Duodenal mucosa (tissue), 2 donors: ENCODE results near the gene CTSZ.
"Not testable (repeated sequence)": the region's sequence is repeated elsewhere in the genome, so short reads cannot be mapped to it uniquely, and the experiment has no call there.

Experiments
- H3K27ac ChIP-seq: one replicate; pipeline ENCODE4 v1.7.0; 2013; ENCODE audit warnings: low read depth, low read length
- H3K27me3 ChIP-seq, 2 donors: one replicate each; pipeline ENCODE4 v1.7.0; 2013; ENCODE audit warnings: low read length in 2 of 2, control low read depth in 1 of 2; ENCODE audit not compliant: insufficient read depth in 2 of 2, control insufficient read depth in 1 of 2
- H3K36me3 ChIP-seq, 2 donors: one replicate each; pipeline ENCODE4 v1.7.0; 2013; ENCODE audit warnings: low read length in 2 of 2, control low read depth in 1 of 2; ENCODE audit not compliant: insufficient read depth in 2 of 2, control insufficient read depth in 1 of 2
- H3K4me1 ChIP-seq, 2 donors: one replicate each; pipeline ENCODE4 v1.7.0; 2013; ENCODE audit warnings: low read length in 2 of 2, control low read depth in 1 of 2; ENCODE audit not compliant: insufficient read depth in 2 of 2, control insufficient read depth in 1 of 2
- H3K4me3 ChIP-seq, 2 donors: one replicate each; pipeline ENCODE4 v1.7.0; 2013; ENCODE audit warnings: low read length in 2 of 2, low read depth in 1 of 2
- H3K9ac ChIP-seq, 2 donors: one replicate each; pipeline ENCODE4 v1.7.0; 2013; ENCODE audit warnings: low read length in 2 of 2, low read depth in 1 of 2
- H3K9me3 ChIP-seq, 2 donors: one replicate each; pipeline ENCODE4 v1.7.0; 2013; ENCODE audit warnings: low read length in 2 of 2, control low read depth in 1 of 2; ENCODE audit not compliant: control insufficient read depth in 1 of 2

The CTSZ gene

GRCh38 chr20:58990651-58991445 is 16.2 kb downstream of the CTSZ start:
- no peak overlapping the region for H3K4me3 ChIP-seq
- no peaks in the 10 kb centered on the region for H3K4me1 ChIP-seq
- no peaks in the 10 kb centered on the region for H3K27me3 ChIP-seq
- no peak overlapping the region for H3K27ac ChIP-seq
- H3K9me3 ChIP-seq: no peaks in the 10 kb centered on the region
- H3K36me3 ChIP-seq: peaks cover 79 to 96% of the 10 kb centered on the region in 2 donors
- no peak overlapping the region for H3K9ac ChIP-seq

GRCh38 chr20:58989196-58989595 is 17.9 kb downstream of the CTSZ start:
- peaks cover under 1 to 3% of the 10 kb centered on the region in 2 donors for H3K4me1 ChIP-seq
- H3K9me3 ChIP-seq: no peaks in the 10 kb centered on the region
- no peak overlapping the region for H3K27ac ChIP-seq
- H3K36me3 ChIP-seq: peaks cover 67 to 79% of the 10 kb centered on the region in 2 donors
- H3K9ac ChIP-seq: no peak overlapping the region
- H3K27me3 ChIP-seq: no peaks in the 10 kb centered on the region
- H3K4me3 ChIP-seq: no peak overlapping the region

- Histone ChIP-seq H3K36me3 (peaks cover 62 to 73% of the 10 kb centered on the region in 2 donors), H3K9me3 (no peaks in the 10 kb centered on the region), H3K27ac (no peak overlapping the region), H3K27me3 (no peaks in the 10 kb centered on the region), H3K9ac (no peak overlapping the region), H3K4me1 (peaks cover 7 to 9% of the 10 kb centered on the region in 2 donors), H3K4me3 (no peak overlapping the region)
Measured at GRCh38 chr20:58988565-58988882, 18.5 kb downstream of the CTSZ start.

GRCh38 chr20:58987790-58988564 is 19.1 kb downstream of the CTSZ start:
- peaks cover 7 to 9% of the 10 kb centered on the region in 2 donors for H3K4me1 ChIP-seq
- H3K27me3 ChIP-seq: no peaks in the 10 kb centered on the region
- no peak overlapping the region for H3K27ac ChIP-seq
- no peak overlapping the region for H3K9ac ChIP-seq
- no peak overlapping the region for H3K4me3 ChIP-seq
- H3K9me3 ChIP-seq: no peaks in the 10 kb centered on the region
- peaks cover 56 to 67% of the 10 kb centered on the region in 2 donors for H3K36me3 ChIP-seq

GRCh38 chr20:58986968-58987517 is 20.0 kb downstream of the CTSZ start:
- H3K27me3 ChIP-seq: no peaks in the 10 kb centered on the region
- H3K36me3 ChIP-seq: peaks cover 47 to 58% of the 10 kb centered on the region in 2 donors
- H3K27ac ChIP-seq: no peak overlapping the region
- H3K4me3 ChIP-seq: no peak overlapping the region
- H3K9me3 ChIP-seq: no peaks in the 10 kb centered on the region
- H3K9ac ChIP-seq: no peak overlapping the region
- peaks cover 15 to 18% of the 10 kb centered on the region in 2 donors for H3K4me1 ChIP-seq

- H3K36me3 ChIP-seq: peaks cover 43 to 52% of the 10 kb centered on the region in 2 donors
- no peak overlapping the region for H3K4me3 ChIP-seq
- no peaks in the 10 kb centered on the region for H3K9me3 ChIP-seq
- no peak overlapping the region for H3K9ac ChIP-seq
- no peak overlapping the region for H3K27ac ChIP-seq
- no peaks in the 10 kb centered on the region for H3K27me3 ChIP-seq
- peaks cover 15 to 22% of the 10 kb centered on the region in 2 donors for H3K4me1 ChIP-seq
Measured at GRCh38 chr20:58986286-58986967, 20.6 kb downstream of the CTSZ start.

GRCh38 chr20:58985656-58986055 is 21.4 kb downstream of the CTSZ start:
- H3K27me3 ChIP-seq: no peaks in the 10 kb centered on the region
- no peak overlapping the region for H3K4me3 ChIP-seq
- peaks cover 15 to 22% of the 10 kb centered on the region in 2 donors for H3K4me1 ChIP-seq
- H3K27ac ChIP-seq: no peak overlapping the region
- no peaks in the 10 kb centered on the region for H3K9me3 ChIP-seq
- H3K36me3 ChIP-seq: peaks cover 35 to 44% of the 10 kb centered on the region in 2 donors
- no peak overlapping the region for H3K9ac ChIP-seq

- H3K4me1 ChIP-seq: peaks cover 15 to 22% of the 10 kb centered on the region in 2 donors
- no peaks in the 10 kb centered on the region for H3K9me3 ChIP-seq
- no peaks in the 10 kb centered on the region for H3K27me3 ChIP-seq
- no peak overlapping the region for H3K4me3 ChIP-seq
- H3K27ac ChIP-seq: no peak overlapping the region
- H3K36me3 ChIP-seq: peaks cover 30 to 36% of the 10 kb centered on the region in 2 donors
- no peak overlapping the region for H3K9ac ChIP-seq
Measured at GRCh38 chr20:58984691-58985090, 22.4 kb downstream of the CTSZ start.

- H3K4me3 ChIP-seq: not testable (repeated sequence)
Measured at GRCh38 chr20:58983115-58983468, 24.0 kb downstream of the CTSZ start.

More at GRCh38 chr20:58983115-58983468, 24.0 kb downstream of the CTSZ start:
- not testable (repeated sequence) for H3K27me3 ChIP-seq, H3K9ac ChIP-seq, H3K27ac ChIP-seq, H3K9me3 ChIP-seq
- H3K36me3 ChIP-seq: peaks cover 15 to 20% of the 10 kb centered on the region in 2 donors
- peaks cover 15 to 22% of the 10 kb centered on the region in 2 donors for H3K4me1 ChIP-seq
